HL-60 (cell line): ENCODE results near the gene RAB11FIP3.

ENCODE experiments used
- DNase-seq, 2 experiments: peaks; one replicate each; pipeline ENCODE4 v3.0.0-alpha.2; 2010 to 2020; ENCODE audit warnings: low read depth in 1 of 2, low spot score in 1 of 2
- H3K27ac ChIP-seq: fragments of 250-450 bp; sonication (Bioruptor Pico); replicated peaks from 2 replicates; pipeline ENCODE4 v1.5.1; 2020; ENCODE audit warnings: mild to moderate bottlenecking, moderate library complexity
- H3K27me3 ChIP-seq: fragments of 250-450 bp; sonication (Bioruptor Pico); 2 replicates; pipeline ENCODE4 v1.5.1; 2021; ENCODE audit warnings: mild to moderate bottlenecking, moderate library complexity; ENCODE audit not compliant: insufficient read depth, poor library complexity, severe bottlenecking
- H3K4me3 ChIP-seq: replicated peaks from 2 replicates; pipeline ENCODE4 v1.5.1; 2011; ENCODE audit warnings: mild to moderate bottlenecking, control low read depth, low read length; ENCODE audit not compliant: insufficient read depth
- GABPA ChIP-seq: IDR thresholded peaks from 2 replicates; pipeline ENCODE4 v1.6.1; 2012; ENCODE audit warnings: low read depth
- POLR2AphosphoS5 ChIP-seq: IDR thresholded peaks from 2 replicates; pipeline ENCODE4 v1.6.1; 2012; ENCODE audit warnings: low read depth
- SPI1 ChIP-seq: IDR thresholded peaks from 2 replicates; pipeline ENCODE4 v1.6.1; 2012; ENCODE audit warnings: low read depth, mild to moderate bottlenecking, borderline replicate concordance
- TF ChIP-seq, protein P1 (sequence below): IDR thresholded peaks from one replicate; pipeline ENCODE4 v1.5.1; 2011; ENCODE audit warnings: low read length, control low read depth, inconsistent platforms; ENCODE audit not compliant: insufficient read depth
- TF ChIP-seq, protein P2 (sequence below): IDR thresholded peaks from 2 replicates; pipeline ENCODE4 v1.6.1; 2012; ENCODE audit warnings: low read depth; ENCODE audit not compliant: insufficient replicate concordance

Gene RAB11FIP3

DNA sequence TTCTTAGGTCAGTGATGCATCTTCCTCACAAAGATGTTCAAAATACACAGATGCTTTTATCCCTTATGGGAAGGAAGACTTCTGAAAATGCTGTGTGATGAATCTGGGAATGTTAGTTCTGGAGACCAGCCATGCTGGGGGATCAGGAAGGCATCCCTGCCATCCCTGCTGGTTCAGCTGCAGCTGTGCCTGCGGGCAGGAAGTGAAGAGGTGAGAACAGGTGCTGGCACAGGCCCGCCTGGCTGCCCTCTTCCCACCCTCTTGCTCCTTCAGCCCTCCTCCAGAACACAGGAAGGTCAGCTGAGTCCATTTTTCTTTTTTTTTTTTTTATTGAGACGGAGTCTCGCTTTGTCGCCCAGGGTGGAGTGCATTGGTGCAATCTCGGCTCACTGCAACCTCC, 15.2 kb downstream of the RAB11FIP3 start:
- DNase-seq = no peak
- H3K27me3 ChIP-seq = no peaks in the 10 kb centered on the region
- no peak overlapping the region for H3K27ac ChIP-seq
- H3K4me3 ChIP-seq = no peak overlapping the region
- TF ChIP-seq SPI1 (no peak), GABPA (no peak), POLR2AphosphoS5 (no peak)
- TF ChIP-seq, protein P1, sequence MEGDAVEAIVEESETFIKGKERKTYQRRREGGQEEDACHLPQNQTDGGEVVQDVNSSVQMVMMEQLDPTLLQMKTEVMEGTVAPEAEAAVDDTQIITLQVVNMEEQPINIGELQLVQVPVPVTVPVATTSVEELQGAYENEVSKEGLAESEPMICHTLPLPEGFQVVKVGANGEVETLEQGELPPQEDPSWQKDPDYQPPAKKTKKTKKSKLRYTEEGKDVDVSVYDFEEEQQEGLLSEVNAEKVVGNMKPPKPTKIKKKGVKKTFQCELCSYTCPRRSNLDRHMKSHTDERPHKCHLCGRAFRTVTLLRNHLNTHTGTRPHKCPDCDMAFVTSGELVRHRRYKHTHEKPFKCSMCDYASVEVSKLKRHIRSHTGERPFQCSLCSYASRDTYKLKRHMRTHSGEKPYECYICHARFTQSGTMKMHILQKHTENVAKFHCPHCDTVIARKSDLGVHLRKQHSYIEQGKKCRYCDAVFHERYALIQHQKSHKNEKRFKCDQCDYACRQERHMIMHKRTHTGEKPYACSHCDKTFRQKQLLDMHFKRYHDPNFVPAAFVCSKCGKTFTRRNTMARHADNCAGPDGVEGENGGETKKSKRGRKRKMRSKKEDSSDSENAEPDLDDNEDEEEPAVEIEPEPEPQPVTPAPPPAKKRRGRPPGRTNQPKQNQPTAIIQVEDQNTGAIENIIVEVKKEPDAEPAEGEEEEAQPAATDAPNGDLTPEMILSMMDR = no peak
- TF ChIP-seq, protein P2, sequence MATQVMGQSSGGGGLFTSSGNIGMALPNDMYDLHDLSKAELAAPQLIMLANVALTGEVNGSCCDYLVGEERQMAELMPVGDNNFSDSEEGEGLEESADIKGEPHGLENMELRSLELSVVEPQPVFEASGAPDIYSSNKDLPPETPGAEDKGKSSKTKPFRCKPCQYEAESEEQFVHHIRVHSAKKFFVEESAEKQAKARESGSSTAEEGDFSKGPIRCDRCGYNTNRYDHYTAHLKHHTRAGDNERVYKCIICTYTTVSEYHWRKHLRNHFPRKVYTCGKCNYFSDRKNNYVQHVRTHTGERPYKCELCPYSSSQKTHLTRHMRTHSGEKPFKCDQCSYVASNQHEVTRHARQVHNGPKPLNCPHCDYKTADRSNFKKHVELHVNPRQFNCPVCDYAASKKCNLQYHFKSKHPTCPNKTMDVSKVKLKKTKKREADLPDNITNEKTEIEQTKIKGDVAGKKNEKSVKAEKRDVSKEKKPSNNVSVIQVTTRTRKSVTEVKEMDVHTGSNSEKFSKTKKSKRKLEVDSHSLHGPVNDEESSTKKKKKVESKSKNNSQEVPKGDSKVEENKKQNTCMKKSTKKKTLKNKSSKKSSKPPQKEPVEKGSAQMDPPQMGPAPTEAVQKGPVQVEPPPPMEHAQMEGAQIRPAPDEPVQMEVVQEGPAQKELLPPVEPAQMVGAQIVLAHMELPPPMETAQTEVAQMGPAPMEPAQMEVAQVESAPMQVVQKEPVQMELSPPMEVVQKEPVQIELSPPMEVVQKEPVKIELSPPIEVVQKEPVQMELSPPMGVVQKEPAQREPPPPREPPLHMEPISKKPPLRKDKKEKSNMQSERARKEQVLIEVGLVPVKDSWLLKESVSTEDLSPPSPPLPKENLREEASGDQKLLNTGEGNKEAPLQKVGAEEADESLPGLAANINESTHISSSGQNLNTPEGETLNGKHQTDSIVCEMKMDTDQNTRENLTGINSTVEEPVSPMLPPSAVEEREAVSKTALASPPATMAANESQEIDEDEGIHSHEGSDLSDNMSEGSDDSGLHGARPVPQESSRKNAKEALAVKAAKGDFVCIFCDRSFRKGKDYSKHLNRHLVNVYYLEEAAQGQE = no peak

DNA sequence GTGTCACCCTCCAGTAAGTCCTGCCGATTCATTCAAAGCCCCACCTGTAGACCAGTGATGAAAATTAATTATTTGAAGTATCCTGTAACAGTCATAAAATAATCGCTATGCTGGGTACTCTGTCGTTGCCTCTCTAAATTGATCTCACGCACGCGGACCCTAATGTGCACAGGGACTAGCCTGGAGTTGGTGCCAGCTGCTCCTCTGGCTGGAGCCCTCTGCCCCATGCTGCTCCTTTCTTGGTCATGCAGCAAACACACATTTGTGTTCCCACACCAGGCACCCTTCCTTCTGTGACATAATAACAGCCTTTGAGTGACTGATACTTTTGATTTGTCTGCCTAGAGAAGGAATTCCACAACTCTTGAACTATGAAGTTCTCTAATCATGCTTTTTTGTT, 16.0 kb downstream of the RAB11FIP3 start:
- no peak overlapping the region for H3K27ac ChIP-seq
- H3K27me3 ChIP-seq = no peaks in the 10 kb centered on the region
- no peak for TF ChIP-seq POLR2AphosphoS5
- TF ChIP-seq, protein P1 = no peak
- TF ChIP-seq, protein P2 = no peak
- TF ChIP-seq GABPA = no peak
- no peak for TF ChIP-seq SPI1
- H3K4me3 ChIP-seq = no peak overlapping the region
- no peak for DNase-seq

DNA sequence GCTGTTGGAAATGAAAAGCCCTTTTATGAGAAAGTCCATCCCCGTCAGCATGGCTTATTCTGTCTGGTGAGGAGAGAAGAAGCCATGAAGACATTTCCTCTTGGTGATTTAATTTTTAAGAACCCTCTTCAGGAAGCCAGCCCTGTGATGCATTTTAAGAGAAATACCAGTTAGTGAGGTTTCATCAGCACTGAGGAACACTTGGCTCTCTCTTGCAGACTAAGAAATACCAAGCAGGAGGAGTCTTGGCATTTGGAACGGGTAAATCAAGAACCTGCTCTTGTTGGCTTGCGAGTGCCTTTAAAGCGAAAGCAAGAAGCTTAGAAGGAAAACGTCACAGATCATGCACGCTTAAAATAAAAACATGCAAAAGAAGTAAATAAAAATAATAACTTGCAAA, 17.5 kb downstream of the RAB11FIP3 start:
- Histone ChIP-seq H3K4me3 (no peak overlapping the region), H3K27ac (no peak overlapping the region), H3K27me3 (no peaks in the 10 kb centered on the region)
- no peak for DNase-seq
- no peak for TF ChIP-seq GABPA
- no peak for TF ChIP-seq POLR2AphosphoS5
- TF ChIP-seq, protein P1 = no peak
- TF ChIP-seq, protein P2 = no peak
- TF ChIP-seq SPI1 = no peak
